ENCODE measurements around the gene NEO1.
A peak's percentile ranks its signal among the peaks of the same experiment; 100 is the strongest.

Gene NEO1

DNA sequence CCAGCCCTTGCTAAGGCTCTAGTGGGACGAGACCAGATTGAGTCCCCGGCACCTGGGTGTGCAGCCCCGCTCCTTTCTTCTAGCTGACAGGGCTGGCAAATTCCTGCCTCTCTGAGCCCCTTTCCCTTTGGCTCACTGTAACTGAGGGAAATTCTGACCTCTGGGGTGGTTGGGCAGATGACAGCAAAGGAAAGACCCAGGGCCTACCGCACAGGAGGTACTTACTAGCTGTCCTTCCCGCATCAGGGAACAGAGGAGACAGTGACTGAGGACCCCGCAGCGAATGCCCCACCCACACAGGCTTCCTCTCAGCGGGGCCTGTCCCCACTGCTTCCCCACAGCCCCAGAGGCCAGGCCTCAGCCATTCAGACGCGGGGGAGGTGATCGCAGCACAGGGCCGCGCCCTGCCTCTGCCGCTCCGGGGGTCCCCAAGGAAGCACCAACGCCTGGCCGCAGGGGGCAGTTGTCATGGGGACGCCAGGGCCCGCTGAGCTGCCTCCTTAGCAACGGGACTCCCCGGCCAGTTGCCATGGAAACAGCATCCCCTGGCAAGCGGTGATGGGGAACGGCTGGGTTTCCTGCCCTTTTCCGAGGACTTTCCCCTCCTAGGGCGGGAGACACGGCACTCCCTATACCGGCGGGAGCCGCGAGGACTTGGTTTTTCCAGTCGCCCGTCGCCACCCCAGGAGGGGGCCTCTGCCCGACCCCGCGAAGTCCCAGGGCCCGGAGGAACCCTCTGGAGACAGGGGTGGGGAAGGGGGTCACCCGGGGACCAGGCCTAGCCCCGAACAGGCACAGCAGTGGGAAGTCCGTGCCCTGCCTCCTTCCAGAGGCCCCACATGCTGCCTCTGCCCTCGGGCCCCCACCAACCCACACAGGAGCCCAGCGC lies 266.4 kb downstream of the NEO1 start:
- DNase-seq, result peak; percentile 85 to 90

DNA sequence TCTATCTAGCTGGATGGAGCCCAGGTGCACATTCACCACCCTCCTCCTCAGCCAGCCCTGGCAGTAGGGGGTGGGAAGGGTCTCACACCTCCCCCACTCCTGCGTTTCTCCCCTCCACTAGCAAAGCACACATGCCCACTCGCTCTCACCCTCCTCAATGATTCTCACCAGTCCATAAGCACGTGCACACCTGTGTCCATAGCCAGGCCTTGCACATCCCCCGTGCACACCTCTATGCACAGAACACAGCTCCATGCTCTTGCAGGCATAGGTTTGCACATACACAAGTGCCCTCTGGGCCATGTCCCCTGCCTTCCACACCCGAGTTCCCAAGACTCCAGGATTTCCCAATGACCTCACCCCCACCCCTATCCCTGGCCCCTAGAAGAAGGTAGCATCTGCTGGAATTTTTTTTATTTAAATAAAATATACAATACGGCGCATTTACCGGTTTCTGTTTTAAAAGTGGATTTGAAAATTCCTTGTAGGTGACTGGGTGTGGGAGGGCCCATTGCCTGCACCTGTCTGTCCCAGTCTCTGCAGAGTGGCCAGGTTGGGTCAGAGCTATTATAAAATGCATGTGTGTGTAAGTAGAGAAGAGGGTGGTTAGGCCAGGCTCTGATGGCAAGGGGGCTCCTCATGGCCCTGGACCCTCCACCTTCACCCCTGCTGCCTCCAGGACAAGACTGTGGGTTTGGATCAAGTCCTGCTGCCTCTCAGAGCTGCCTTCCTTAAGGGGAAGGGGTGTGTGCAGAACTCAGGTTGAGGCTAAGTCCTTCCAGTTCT lies 267.4 kb downstream of the NEO1 start:
- DNase-seq, result no peak

DNA sequence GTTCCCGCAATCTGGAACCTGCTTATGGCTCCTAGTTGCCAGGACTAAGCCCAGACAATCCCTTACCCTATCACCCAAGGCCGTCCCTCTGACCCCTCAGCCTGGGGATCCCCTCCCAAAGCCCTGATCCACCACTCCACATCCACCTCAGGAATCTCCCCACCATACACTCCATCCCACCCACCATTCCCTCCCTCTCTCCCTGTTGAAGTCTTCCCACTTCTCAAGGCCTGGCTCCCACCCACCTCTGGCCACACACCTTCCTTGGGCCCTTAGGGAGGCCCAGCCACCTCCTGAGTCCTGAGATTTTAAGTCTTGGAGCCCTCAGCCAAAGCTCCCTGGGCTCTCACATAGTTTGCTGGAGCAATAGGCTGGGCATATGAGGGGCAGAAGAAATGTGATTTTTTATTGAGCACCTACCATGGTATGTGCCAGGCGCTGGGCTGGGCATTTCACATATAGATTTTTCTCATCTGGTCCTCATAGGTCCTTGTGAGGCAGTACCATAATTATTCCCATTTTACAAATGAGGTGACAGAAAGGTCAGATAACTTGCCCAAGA lies 268.4 kb downstream of the NEO1 start:
- no peak for DNase-seq

DNA sequence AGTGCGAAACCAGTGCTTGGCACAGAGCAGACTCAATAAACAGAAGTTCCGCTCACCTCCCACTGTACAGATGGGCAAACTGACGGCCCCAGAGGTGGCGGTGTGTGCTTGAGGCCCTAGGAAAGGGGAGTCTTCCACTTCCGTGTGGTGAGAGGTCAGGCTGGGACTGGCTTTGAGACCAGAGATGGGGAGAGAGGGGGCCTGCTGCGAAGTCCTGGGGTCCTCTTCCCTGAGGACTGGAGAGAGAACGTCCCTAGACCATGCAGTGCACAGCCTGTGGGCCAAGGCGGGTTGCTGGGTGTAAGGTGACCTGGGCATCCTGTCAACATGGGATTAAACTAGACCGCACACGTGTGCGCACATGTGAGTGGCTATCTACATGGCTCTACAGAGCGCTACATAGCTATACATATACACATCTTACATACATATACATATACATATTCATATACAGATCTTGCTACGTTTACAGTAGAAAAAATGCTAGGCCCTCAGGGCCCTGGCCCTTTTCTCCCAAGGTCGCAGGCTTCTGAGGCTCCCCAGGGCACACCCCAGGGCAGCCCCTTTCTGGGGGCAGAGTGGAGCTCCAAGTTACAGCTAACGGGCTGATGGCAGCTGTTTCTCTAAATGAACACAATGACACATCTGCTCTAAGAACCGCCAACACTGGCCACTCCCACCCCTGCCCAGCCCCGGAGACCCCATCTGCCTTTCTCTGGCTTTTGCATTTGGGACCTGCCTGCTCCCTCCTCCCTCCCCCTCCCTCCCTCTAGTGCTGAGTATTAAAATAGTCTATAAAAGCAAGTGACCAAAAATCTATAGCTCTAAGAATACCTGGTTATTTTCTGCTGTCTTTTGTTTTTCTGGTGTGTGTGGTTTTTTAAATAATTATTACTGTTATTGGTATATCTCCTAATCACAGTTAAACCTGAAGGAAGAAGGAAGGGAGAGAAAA lies 269.5 kb downstream of the NEO1 start:
- DNase-seq, result peak; percentile 86 to 96

DNA sequence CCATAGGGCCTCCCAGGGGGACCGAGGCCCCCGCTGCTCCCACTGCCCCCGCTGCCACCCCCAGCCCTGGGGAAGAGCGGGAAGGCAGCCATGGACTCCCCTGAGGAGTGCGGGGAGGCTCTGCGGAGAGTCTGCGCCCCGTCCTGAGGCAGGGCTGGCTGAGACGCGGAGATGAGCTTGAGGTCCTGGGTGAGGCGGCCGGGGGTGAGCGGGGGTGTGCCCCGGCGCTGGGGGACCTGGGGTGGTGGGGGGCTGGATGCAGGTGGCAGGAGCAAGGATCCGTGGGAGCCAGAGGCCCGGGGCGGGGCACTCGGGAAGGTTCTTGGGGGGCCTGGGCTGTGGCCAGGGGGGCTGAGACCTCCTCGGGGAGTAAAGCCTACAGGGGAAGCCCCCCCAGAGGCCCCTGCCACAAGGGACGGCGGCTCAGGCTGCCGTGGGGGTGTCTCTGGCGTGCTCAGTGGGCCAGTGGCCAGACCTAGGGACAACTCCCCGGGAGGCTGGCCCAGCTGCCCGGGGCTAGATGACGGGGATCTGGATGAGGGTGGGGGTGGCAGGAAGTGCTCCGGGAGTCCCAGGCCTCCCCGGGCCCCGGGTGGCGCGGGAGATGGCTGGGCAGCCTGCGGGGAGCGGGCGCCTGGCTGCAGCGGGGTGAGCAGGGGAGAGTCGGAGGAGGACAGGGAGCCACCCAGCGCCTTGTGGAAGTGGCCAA lies 270.6 kb downstream of the NEO1 start:
- DNase-seq, result no peak

DNA sequence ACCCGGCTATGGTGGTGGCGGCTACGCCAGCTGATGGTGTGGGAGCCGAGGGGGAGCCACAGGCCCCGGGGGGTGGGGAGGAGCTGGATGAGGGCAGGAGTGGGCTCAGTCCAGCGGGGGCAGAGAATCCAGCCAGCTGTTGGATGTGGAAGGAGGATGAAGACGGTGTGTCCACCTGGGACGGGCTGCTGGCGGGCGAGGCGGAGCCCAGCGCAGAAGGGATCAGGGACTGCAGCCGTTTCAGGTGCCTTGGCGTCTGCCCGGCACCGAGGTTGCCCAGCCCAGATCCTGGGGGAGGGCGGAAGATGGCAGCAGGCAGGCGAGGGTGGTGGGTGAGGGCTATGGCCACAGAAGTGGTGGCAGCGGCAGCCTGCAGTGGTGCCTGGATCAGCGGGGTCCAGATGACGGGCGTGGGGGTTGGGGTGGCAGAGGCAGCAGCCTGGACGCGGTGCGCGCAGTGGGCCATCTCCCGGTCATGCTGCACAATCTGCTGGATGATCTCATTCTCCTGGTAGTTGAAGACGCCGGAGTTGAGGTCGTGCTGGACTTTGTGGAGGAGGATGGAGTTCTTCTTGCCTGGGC lies 271.2 kb downstream of the NEO1 start:
- DNase-seq, result no peak

DNA sequence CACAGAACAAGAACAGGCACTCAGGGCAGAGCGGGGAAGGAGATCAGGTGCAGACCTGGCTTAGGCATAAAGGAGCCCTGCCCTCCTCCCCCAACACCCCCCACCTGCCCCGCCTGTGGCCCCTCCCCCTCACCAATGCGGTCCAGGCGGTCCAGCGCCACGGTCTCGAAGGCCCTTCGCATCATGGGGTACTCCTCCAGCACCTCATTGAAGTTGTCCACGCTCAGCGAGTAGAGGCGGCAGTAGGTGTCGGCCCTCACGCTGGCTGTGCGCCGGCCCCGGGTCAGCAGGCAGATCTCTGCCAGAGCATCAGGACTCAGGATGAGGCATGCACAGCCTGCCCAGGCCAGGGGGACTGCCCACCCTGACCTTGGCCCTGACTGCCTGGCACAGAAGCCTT lies 271.7 kb downstream of the NEO1 start:
- DNase-seq, result no peak

DNA sequence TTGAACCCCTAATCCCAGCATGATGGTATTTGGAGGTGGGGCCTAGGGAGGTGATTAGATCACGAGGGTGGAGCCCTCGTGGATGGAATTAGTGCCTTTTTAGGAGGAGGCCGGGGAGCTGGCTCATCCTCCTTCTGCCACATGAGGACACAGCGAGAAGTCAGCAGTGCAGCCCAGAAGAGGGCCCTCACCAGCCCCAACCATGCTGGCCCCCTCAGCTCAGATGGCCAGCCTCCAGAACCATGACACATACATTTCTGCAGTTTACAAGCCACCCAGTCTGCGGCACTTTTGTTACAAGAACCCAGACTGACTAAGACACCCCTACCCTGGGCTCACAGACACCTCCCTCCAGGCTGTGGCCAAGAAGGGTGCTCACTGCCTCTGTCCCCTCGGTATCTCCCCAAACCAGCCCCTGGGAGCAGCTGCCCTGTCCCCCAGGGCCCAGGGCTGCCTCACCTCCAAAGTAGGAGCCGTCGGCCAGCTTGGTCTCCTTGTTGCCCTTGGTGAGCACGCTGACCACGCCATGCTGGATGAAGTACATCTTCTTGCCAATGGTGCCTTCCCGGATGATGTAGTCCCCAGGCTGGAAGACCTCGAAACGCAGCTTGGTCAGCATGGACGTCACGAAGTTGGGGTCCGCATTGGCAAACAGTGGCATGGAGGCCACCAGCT lies 272.4 kb downstream of the NEO1 start:
- no peak for DNase-seq

DNA sequence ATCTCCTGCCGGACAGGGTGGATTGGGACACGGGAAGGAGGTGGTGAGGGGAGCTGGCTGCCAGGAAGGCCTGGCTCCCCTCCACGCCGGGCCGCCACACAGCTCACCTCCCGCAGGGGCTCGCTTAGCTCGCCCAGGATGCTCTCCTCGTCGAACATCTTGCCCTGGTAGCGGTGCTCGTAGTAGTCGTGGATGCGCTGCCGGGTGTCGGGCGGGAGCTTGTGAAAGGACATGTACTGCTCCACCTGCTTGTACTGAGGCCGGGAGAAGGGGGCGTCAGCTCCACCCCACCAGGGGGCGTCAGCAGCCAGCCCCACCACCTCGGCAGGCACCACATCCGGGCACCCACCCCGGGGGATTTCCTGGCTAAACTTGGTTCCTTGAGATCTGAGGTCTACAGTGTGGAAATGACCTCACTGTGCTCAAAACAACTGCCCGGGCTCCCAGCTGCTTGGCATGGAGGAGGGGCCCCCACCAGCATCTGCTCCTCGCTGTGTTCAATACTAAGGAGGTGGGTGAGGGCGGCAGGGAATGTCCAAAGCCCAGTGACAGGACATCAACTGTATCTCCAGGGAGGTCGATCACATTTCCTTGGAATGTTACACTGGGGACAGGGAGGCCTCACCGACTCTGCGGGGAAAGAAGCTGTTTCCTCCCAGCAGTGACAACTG lies 273.1 kb downstream of the NEO1 start:
- peak in 1 of 2 experiments; percentile 61 for DNase-seq

DNA sequence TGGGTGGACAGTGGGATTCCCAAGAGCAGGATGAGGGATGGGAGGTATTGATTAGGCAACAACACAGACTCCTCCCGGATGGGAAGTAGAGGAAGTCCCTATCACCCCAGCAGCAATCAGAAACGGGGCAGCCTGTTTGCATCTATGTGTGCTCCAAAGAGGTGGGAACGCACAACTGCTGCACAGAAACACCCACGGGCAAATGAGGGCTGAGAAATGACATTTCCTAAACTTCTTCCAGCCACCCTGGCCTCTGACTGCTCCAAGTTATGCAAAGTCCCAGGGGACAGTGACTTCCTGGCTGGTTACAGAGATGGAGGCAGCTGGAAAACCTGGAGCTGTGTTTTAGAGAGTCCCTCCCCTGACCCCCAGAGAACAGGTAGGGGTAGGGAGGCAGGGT lies 273.9 kb downstream of the NEO1 start:
- peak in 1 of 2 experiments; percentile 21 for DNase-seq

DNA sequence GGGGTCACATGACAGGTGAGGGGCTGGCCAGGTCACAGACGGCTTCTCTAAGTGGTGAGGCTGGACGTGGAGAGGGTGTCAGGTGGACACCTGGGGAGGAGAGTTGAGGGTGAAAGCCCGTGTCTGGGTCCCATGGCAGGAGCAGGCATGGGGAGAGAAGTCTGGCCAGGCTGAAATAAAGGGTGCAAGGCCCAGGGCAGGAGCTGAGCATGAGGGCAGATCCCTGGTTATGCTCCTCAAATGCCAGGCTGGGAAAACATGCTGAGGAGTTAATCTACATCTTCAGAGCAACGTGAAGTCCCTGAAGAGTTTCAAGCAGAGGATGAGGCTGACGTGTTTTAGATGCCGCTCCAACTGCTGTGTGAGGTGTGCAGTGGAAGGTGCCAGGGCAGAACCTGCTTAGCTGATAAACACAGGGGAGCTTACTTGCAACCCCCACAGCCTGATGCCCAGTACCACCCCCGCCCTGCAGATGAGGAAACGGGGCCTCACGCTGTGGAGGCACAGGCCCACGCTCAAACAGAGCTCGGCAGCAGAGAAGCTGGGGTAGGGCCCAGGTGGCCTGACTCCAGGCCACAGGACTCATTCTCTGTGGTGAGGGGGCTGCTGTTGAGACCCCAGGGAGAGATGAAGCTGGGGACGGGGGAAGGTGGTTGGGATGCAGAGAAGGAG lies 276.0 kb downstream of the NEO1 start:
- DNase-seq, result no peak

DNA sequence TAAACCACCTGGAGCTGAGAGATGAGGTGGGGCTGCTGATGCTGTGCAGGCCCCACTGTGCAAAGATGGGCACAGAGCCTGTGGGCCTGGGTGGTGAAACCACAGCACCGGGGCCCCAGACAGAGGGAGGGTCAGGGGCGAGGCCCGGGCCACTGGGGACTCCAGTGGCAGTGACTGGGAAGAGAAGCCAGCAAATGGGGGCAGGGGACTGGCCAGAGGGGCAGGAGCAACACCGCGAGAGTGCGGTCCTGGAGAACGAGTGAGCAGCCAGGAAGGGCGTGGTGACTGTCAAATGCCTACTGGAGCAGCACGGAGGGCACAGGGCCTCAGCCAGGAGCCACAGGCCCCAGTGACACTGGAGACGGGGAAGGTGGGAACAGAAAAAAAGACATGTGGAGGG lies 276.7 kb downstream of the NEO1 start:
- DNase-seq, result no peak

DNA sequence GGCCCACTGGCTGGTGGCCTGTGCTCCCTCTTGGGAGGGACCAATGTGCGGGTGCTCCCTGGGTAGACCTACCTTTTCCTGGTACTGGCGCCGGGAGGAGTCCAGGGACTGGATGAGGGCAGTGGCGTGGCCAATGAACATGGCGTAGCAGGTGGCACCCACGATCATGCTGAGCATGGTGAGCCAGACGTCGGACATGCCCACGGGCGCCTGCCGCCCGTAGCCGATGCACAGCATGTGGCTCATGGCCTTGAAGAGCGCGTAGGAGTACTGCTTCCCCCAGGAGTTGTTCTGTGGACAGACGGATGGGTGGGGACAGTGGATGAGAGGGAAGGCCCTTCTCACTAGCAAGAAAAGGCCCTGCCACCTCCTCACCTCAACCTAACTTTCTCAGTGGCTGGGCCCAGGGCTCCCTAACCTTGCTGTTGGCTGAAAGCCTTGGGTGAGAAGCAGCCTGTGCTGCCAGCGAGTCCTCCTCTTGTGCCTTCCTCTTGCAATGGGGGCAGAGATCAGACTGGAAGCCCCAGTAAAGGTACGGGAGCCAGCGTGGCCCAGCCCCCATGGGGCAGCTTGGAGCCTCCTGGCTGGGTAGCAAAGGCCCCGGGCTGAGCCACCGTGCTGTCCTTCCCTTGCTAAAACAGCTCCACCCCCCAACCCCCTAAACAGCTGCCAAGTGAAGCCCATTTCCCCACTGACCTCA lies 277.4 kb downstream of the NEO1 start:
- no peak for DNase-seq

DNA sequence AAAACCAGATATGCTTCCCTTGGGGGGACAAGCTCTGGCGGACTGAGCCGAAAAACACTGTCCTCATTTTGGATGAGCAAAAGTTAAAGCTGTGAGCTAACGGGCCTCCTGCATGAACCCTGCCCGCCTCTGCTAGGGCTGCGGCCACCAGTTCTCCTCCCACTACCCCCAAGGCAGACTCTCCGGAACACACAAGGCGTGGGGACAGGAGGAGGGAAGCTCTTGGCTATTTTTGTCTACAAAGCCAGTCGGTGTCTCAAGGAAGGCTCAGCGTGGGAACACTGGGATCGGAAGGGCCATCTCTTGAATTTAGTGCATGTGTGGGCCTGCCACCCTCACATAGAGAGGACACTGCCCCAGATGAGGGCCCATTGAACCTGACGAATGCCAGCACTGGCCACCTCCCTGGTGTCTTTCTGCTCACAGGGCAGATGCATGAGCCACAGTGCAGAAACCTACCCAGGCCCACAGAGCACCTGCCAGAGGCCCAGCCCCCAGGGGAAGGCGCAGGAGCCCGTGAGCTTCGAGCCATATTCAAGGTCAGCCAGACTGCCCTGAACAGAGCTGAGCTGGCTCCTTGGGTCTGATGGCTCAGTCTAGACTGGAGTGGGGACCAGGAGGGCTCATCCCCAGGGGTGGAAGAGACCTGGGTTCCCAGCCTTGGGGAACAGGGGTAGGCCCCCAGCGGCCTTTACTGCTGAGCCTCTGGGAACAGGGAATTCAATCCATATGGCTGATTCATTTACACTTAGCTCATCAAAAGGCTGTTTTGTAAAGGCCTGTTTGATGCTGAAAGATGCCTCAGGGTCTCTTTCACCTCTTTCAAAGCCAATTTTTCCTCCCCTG lies 278.2 kb downstream of the NEO1 start:
- DNase-seq, result no peak

DNA sequence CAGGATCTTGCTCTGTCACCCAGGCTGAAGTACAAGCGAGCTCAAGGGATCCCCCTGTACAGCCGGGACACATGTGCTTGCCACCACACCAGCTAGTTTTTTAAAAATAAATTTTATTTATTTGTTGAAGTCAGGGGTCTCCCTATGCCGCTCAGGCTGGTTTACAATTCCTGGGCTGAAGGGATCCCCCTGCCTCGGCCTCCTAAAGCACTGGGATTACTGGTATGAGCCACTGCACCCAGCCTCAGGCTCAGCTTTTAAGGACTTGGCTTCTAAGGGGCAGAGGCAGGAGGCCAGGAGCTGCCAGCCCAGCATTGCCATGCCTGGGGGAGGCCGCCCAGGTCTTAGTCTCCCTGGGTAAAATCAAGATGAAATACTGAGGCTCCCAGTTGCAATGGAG lies 279.2 kb downstream of the NEO1 start:
- no peak for DNase-seq

DNA sequence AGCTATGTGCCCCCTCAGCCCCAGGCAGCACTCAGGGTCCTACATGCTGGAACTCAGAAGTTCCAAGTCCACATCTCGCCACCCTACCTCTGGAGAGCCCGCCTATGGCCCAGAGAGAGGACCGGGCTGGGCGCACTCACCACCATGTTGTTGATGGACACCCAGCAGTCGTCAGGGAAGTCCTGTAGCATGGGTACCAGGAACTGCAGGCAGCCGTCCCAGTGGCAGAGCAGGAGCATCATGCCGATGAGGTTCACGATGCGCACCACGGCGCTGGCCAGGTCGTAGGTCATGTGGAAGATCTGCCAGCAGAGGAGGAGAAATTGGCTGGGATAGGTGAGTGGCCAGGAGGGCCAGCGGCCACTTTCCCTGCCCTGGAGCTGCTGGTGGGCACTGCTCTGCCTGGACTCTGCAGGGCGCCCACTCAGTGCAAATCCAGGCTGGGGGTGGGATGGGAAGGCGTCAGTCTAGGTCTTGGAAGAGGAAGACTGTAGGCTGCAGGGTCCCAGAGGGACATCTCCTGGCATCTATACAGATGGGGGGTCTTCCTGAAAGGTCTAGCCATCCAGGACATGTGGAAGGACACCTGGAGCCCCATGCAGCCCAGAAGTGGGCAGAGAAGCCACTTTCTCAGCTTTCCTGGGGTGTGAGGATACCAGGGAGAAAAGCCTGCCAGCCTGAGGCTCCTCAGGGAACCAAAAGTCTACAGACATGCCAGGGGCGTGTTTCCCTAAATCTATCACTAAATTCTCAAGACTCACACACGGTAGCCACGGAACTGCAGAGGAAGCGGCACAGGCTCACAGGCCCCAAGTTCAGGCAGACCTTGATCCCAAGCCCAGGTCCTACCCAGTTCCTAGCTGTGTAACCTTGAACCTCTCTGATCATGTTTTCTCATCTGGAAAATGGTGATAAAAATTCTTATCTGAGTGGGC lies 280.0 kb downstream of the NEO1 start:
- no peak for DNase-seq

DNA sequence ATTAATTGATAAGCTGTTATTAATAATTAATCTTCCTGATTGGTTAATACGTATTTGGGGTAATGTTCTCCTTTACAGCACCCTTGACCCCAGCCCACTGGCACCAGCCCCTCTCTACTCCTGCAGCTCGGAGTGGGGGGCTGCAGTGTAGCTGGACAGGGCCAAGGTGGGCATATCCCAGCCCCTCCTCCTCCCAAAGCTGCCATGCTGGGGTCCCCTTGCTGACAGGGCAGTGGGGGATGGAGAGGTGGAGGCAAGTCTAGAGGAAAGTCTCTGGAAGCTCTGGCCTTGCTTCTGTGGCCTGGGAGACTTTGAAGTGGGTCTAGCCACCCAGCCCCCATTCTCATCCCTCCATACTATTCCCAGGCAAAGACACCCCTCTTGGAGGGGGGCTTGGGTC lies 280.7 kb downstream of the NEO1 start:
- no peak for DNase-seq

Data from NCI-H524 (cell line).